H1 (cell line): Measurements from ENCODE around the gene MKNK2. TPM values are rescaled to one million over a fixed set of nuclear protein-coding genes. Genes with fewer than 3 reads are reported as not detected.

Source experiments
- CTCF ChIA-PET: fragments of 300-600 bp; sonication (Branson Sonifier 250); formaldehyde crosslinking; loops from one replicate; lab custom pipeline; 2021; ENCODE audit not compliant: partially characterized antibody; lab: Charles Lee
- POLR2A ChIA-PET: fragments of 300-600 bp; sonication (Branson Sonifier 250); formaldehyde crosslinking; loops from one replicate; lab custom pipeline; 2021; ENCODE audit warnings: inconsistent platforms; ENCODE audit not compliant: partially characterized antibody; lab: Charles Lee
- DNase-seq, 2 experiments: peaks; one replicate each; pipeline versions ENCODE4 v3.0.0 to v3.0.0-alpha.2; 2010 to 2022; ENCODE audit warnings: low spot score in 2 of 2, low read depth in 1 of 2, mixed read lengths in 1 of 2
- FAIRE-seq: peaks from 2 replicates; lab custom pipeline; 2011; peaks lifted over from hg19 to GRCh38; lab: Jason Lieb, UNC
- H2AFZ ChIP-seq: 2 replicates; pipeline ENCODE4 v1.8.1; 2012; ENCODE audit warnings: low read length, inconsistent platforms
- H2AK5ac ChIP-seq: 2 replicates; pipeline ENCODE4 v1.6.1; 2013; ENCODE audit warnings: low read depth, low read length
- H2BK120ac ChIP-seq: replicated peaks from 2 replicates; pipeline ENCODE3; 2013; ENCODE audit warnings: low read depth, low read length, inconsistent platforms
- H2BK12ac ChIP-seq: 2 replicates; pipeline ENCODE4 v1.6.1; 2013; ENCODE audit warnings: low read depth, low read length
- H2BK15ac ChIP-seq: 2 replicates; pipeline ENCODE4 v1.6.1; 2013; ENCODE audit warnings: low read length
- H2BK20ac ChIP-seq: 2 replicates; pipeline ENCODE4 v1.6.1; 2013; ENCODE audit warnings: low read length
- H2BK5ac ChIP-seq: 2 replicates; pipeline ENCODE4 v1.6.1; 2013; ENCODE audit warnings: low read depth, low read length
- H3K14ac ChIP-seq: 2 replicates; pipeline ENCODE4 v1.6.1; 2013; ENCODE audit warnings: inconsistent platforms; ENCODE audit not compliant: insufficient read length
- H3K18ac ChIP-seq: 2 replicates; pipeline ENCODE4 v1.6.1; 2013; ENCODE audit warnings: low read length; ENCODE audit errors: extremely low read depth
- H3K23ac ChIP-seq: 2 replicates; pipeline ENCODE4 v1.6.1; 2013; ENCODE audit warnings: inconsistent platforms; ENCODE audit not compliant: insufficient read length
- H3K23me2 ChIP-seq: 2 replicates; pipeline ENCODE4 v1.6.1; 2013; ENCODE audit warnings: low read depth, low read length
- H3K27ac ChIP-seq: 2 replicates; pipeline ENCODE4 v1.6.1; 2011; ENCODE audit warnings: low read depth, low read length, inconsistent platforms
- H3K27me3 ChIP-seq, 4 experiments: replicated peaks in 1 of 4; 1 replicate in 1 of 4; 2 replicates in 3 of 4; pipeline versions ENCODE4 v1.6.1 to v1.8.1; 2011 to 2013; ENCODE audit warnings: low read length in 3 of 4, mild to moderate bottlenecking in 3 of 4, inconsistent platforms in 2 of 4, mixed read lengths in 2 of 4, moderate library complexity in 1 of 4; ENCODE audit not compliant: control insufficient read depth in 3 of 4, insufficient read depth in 3 of 4; ENCODE audit errors: extremely low read depth in 1 of 4
- H3K36me3 ChIP-seq, 4 experiments: 2 replicates each; pipeline versions ENCODE4 v1.6.1 to v1.8.1; 2011 to 2013; ENCODE audit warnings: mild to moderate bottlenecking in 4 of 4, low read length in 3 of 4, moderate library complexity in 2 of 4, control low read depth in 1 of 4, inconsistent platforms in 1 of 4; ENCODE audit not compliant: insufficient read depth in 4 of 4, control insufficient read depth in 2 of 4
- H3K4ac ChIP-seq: replicated peaks from 2 replicates; pipeline ENCODE3; 2013; ENCODE audit warnings: low read length, low read depth, mixed read lengths, inconsistent platforms; ENCODE audit not compliant: insufficient read length
- H3K4me1 ChIP-seq, 4 experiments: replicated peaks in 1 of 4; 1 replicate in 1 of 4; 2 replicates in 3 of 4; pipeline versions ENCODE4 v1.6.1 to v1.8.1; 2011 to 2013; ENCODE audit warnings: low read length in 3 of 4, inconsistent platforms in 2 of 4, mixed read lengths in 1 of 4; ENCODE audit not compliant: insufficient read depth in 4 of 4, control insufficient read depth in 3 of 4
- H3K4me2 ChIP-seq, 2 experiments: 2 replicates each; pipeline versions ENCODE4 v1.6.1 to v1.8.1; 2011 to 2013; ENCODE audit warnings: low read depth in 2 of 2, low read length in 2 of 2, control low read depth in 1 of 2, inconsistent platforms in 1 of 2, mild to moderate bottlenecking in 1 of 2; ENCODE audit not compliant: insufficient read depth in 1 of 2
- H3K4me3 ChIP-seq, 4 experiments: fragments of 200-600, 300-600 bp in 1 of 4; sonication (generic), shearing (Covaris generic), sonication (Bioruptor Twin) in 1 of 4; 2 replicates each; pipeline versions ENCODE4 v1.5.1 to v1.8.1; 2011 to 2016; ENCODE audit warnings: low read length in 4 of 4, low read depth in 3 of 4, control low read depth in 2 of 4, inconsistent platforms in 2 of 4, mild to moderate bottlenecking in 2 of 4, mixed read lengths in 1 of 4, moderate library complexity in 1 of 4; ENCODE audit not compliant: insufficient read depth in 2 of 4; ENCODE audit errors: extremely low read depth in 1 of 4
- H3K56ac ChIP-seq: replicated peaks from 2 replicates; pipeline ENCODE3; 2013; ENCODE audit warnings: low read depth, mild to moderate bottlenecking, mixed read lengths, low read length, inconsistent platforms; ENCODE audit not compliant: insufficient read length
- H3K79me1 ChIP-seq: 2 replicates; pipeline ENCODE4 v1.6.1; 2013; ENCODE audit warnings: low read depth, low read length, control low read depth
- H3K79me2 ChIP-seq, 2 experiments: 2 replicates each; pipeline versions ENCODE4 v1.6.1 to v1.8.1; 2012 to 2013; ENCODE audit warnings: low read length in 2 of 2, mild to moderate bottlenecking in 2 of 2, inconsistent platforms in 1 of 2; ENCODE audit not compliant: insufficient read depth in 2 of 2, control insufficient read depth in 1 of 2
- H3K9ac ChIP-seq, 4 experiments: replicated peaks in 1 of 4; 1 replicate in 1 of 4; 2 replicates in 3 of 4; pipeline versions ENCODE4 v1.6.1 to v1.8.1; 2011 to 2013; ENCODE audit warnings: low read depth in 3 of 4, low read length in 3 of 4, control low read depth in 2 of 4, mild to moderate bottlenecking in 2 of 4, moderate library complexity in 2 of 4, inconsistent platforms in 1 of 4; ENCODE audit errors: extremely low read depth in 1 of 4
- H3K9me3 ChIP-seq, 2 experiments: 2 replicates each; pipeline versions ENCODE4 v1.6.1 to v1.8.1; 2012 to 2013; ENCODE audit warnings: mild to moderate bottlenecking in 2 of 2, moderate library complexity in 2 of 2, control low read depth in 1 of 2, inconsistent platforms in 1 of 2, low read depth in 1 of 2, low read length in 1 of 2, mixed read lengths in 1 of 2; ENCODE audit not compliant: insufficient read depth in 2 of 2
- H4K20me1 ChIP-seq, 2 experiments: replicated peaks in 1 of 2; 2 replicates each; pipeline versions ENCODE3 to v1.8.1; 2011 to 2013; ENCODE audit warnings: inconsistent platforms in 2 of 2, low read length in 2 of 2, mild to moderate bottlenecking in 1 of 2; ENCODE audit not compliant: insufficient read depth in 2 of 2, control insufficient read depth in 1 of 2
- H4K5ac ChIP-seq: 2 replicates; pipeline ENCODE4 v1.6.1; 2013; ENCODE audit warnings: low read length, low read depth, mixed read lengths, inconsistent platforms; ENCODE audit not compliant: insufficient read length
- H4K8ac ChIP-seq: 2 replicates; pipeline ENCODE4 v1.8.0; 2013; ENCODE audit warnings: mild to moderate bottlenecking, moderate library complexity, low read length, inconsistent platforms; ENCODE audit not compliant: insufficient read depth; ENCODE audit errors: extremely low read depth
- H4K91ac ChIP-seq: replicated peaks from 2 replicates; pipeline ENCODE3; 2013; ENCODE audit warnings: low read length, mixed read lengths, inconsistent platforms; ENCODE audit not compliant: insufficient read length
- ASH2L ChIP-seq: fragments of 200-600, 300-600 bp; sonication (generic); IDR thresholded peaks from one replicate; pipeline ENCODE4 v1.7.1; 2017; ENCODE audit warnings: low read length
- EZH2 ChIP-seq: fragments of 200-600 bp; sonication (generic); IDR thresholded peaks from 2 replicates; pipeline ENCODE4 v1.7.1; 2012; ENCODE audit warnings: low read depth, mild to moderate bottlenecking, moderate library complexity, low read length, inconsistent platforms; ENCODE audit not compliant: severe bottlenecking
- SUZ12 ChIP-seq: fragments of 200-600 bp; sonication (generic); IDR thresholded peaks from 2 replicates; pipeline ENCODE4 v1.6.1; 2012; ENCODE audit warnings: mild to moderate bottlenecking, inconsistent platforms, low read length, moderate library complexity, mixed read lengths
- WGBS, 2 experiments: shearing (Covaris generic) in 1 of 2; methylation state at CpG; one replicate each; pipeline versions ENCODE4 v1.1.6 to v1.1.7; 2013 to 2015; ENCODE audit warnings: low lambda C conversion rate in 2 of 2, mixed read lengths in 2 of 2, inconsistent platforms in 1 of 2, low coverage in 1 of 2, missing lambda C conversion rate in 1 of 2; ENCODE audit not compliant: insufficient replicate concordance in 2 of 2, insufficient coverage in 1 of 2, insufficient read length in 1 of 2; ENCODE audit errors: extremely low coverage in 1 of 2, missing lambda C conversion rate in 1 of 2; 5-methylcytosine and 5-hydroxymethylcytosine counted together
- polyA plus RNA-seq, 7 experiments: library from polyadenylated mRNA; depleted of rRNA in 3 of 7; stranded (reverse) in 5 of 7; unstranded in 2 of 7; fragments of >200 nt in 5 of 7; fragments of 200-250 nt in 2 of 7; gene quantifications; 1 replicate in 5 of 7; 2 replicates in 1 of 7; 4 replicates in 1 of 7; pipeline versions ENCODE4 v1.2.1 to v1.2.3, GENCODE V29; 2011 to 2013; ENCODE audit warnings: missing spikeins in 2 of 7, mixed read lengths in 2 of 7
- total RNA-seq: library from RNA; stranded (reverse); fragmentation: NEBNext Ultra II Directional; extraction: Animal tissue kit (Norgen Biotek cat#: 25700); gene quantifications from 2 replicates; pipeline ENCODE4 v1.2.1, GENCODE V29; 2021

The MKNK2 gene
- total and polyA plus RNA-seq, 2 of the 8 experiments (the other 6 are each of a cell fraction or from before 2014, with no cell fraction given): 163 to 166 TPM

DNA sequence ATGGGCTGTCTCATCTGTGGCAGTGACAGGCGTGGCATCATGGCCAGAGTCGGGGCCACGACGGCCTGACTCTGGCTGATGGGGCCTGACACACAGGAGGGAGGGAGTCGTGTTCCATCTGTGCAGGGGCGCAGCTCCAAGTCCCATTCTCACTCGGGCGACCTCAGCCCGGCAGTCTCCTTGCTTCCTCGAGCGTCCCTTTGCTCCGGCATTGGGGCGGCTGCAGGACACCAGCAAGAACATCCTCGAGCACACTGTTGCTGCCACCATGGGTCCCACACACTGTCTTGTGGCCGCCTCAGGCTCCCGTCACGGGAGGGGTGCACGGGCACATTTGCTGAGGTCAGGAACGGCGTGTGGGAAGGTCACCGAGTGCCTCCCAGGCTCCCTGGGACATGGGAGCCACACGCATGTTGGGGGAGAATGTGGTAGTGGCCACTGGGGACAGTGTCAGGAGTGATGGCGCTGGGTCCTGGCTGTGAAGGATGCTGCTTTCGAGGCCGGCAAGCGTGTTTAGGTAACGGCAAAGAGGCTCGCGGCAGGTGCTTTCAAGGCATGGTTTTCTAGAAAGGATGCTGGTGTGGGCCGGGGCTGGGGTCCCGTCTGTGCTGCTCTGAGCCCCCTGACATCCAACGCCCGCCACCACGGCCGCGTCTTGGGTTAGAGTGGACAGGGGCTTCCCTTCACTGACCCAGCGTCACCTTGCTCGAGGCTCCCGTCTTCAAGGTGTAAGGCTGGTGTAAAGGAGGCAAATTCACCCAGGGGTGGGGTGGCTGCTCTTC, 49.1 kb upstream of the MKNK2 start:
- Histone ChIP-seq H4K5ac (no peak overlapping the region), H3K14ac (no peak overlapping the region), H3K4me2 (no peak overlapping the region), H2AK5ac (no peak overlapping the region), H3K4me1 (peaks cover 0 to 3% (median 1%) of the 10 kb centered on the region in 4 experiments; a peak in 4 of 7 replicates), H3K79me2 (peaks cover 0 to 16% of the 10 kb centered on the region in 2 experiments; a peak in 2 of 4 replicates), H2AFZ (no peak overlapping the region), H2BK120ac (no peak overlapping the region), H3K56ac (no peak overlapping the region), H3K4me3 (no peak overlapping the region), H3K4ac (no peak overlapping the region), H3K23ac (no peak overlapping the region), H4K8ac (no peak overlapping the region; the same call in 1 of the 2 replicates), H3K18ac (no peak overlapping the region), H3K9ac (no peak overlapping the region), H2BK5ac (no peak overlapping the region), H4K91ac (no peak overlapping the region), H2BK12ac (no peak overlapping the region), H3K27me3 (no peaks in the 10 kb centered on the region), H3K36me3 (peaks cover 15 to 40% (median 30%) of the 10 kb centered on the region in 4 experiments), H3K27ac (no peak overlapping the region), H3K79me1 (peaks cover 9% of the 10 kb centered on the region), H2BK15ac (no peak overlapping the region), H4K20me1 (peaks cover 13 to 30% of the 10 kb centered on the region in 2 experiments), H3K9me3 (no peaks in the 10 kb centered on the region; a peak in 1 of 4 replicates), H3K23me2 (peaks cover 10% of the 10 kb centered on the region; the same call in 1 of the 2 replicates), H2BK20ac (no peak overlapping the region)
- POLR2A ChIA-PET: interaction anchor here (1.1 kb wide), 4 partner anchors 10 to 175 kb away, joined by 3 to 4 read pairs (median 3); no protein-coding TSS in a partner anchor
- no peak for DNase-seq
- CTCF ChIA-PET: interaction anchor here (0.6 kb wide), 1 partner anchor 513 kb away, joined by 3 read pairs; no protein-coding TSS in a partner anchor
- no peak for FAIRE-seq
- WGBS, 2 experiments: 89% methylated on average over 32 of the region's 39 CpGs; no CpG with 5 or more reads in 1 of the 2 experiments
- TF ChIP-seq EZH2: no peak
- no peak for TF ChIP-seq ASH2L
- TF ChIP-seq SUZ12: no peak
